HFFc6 (cell line): ENCODE results near the gene RAB10. TPM values are rescaled to one million over a fixed set of nuclear protein-coding genes. Genes with fewer than 3 reads are reported as not detected.

Source experiments
- DNase-seq: peaks from one replicate; pipeline ENCODE4 v3.0.0-alpha.2; 2018
- H3K27ac Mint-ChIP-seq: 2 replicates; pipeline ENCODE4 v1.8.0; 2020; ENCODE audit warnings: mild to moderate bottlenecking, mixed read lengths
- H3K27me3 Mint-ChIP-seq: 2 replicates; pipeline ENCODE4 v1.8.0; 2021; ENCODE audit warnings: mild to moderate bottlenecking, moderate library complexity, mixed read lengths; ENCODE audit not compliant: insufficient read depth
- H3K36me3 Mint-ChIP-seq: 2 replicates; pipeline ENCODE4 v1.8.0; 2021; ENCODE audit warnings: low read depth, mixed read lengths
- H3K4me1 Mint-ChIP-seq: 2 replicates; pipeline ENCODE4 v1.8.0; 2020; ENCODE audit warnings: low read depth, mixed read lengths
- H3K4me3 Mint-ChIP-seq: 2 replicates; pipeline ENCODE4 v1.8.0; 2020; ENCODE audit warnings: mild to moderate bottlenecking, moderate library complexity, mixed read lengths
- H3K9me3 Mint-ChIP-seq: 2 replicates; pipeline ENCODE4 v1.8.0; 2020; ENCODE audit warnings: mild to moderate bottlenecking, mixed read lengths
- CTCF ChIP-seq: fragments of 200-600 bp; sonication (generic); IDR thresholded peaks from 2 replicates; pipeline ENCODE4 v1.5.0; 2021; ENCODE audit warnings: antibody characterized with exemption, mild to moderate bottlenecking
- total RNA-seq, 6 experiments: library from RNA; stranded (reverse); fragmentation: NEBNext Ultra II Directional; extraction: Animal tissue kit (Norgen Biotek cat#: 25700); gene quantifications; 2 replicates in 1 of 6; 3 replicates in 5 of 6; pipeline ENCODE4 v1.2.3, GENCODE V29; 2021

The RAB10 gene
- total RNA-seq, 6 experiments from 2014 or later = 133 to 144 (median 136) TPM

GRCh38 chr2:26043862-26044696 lies 10.2 kb downstream of the RAB10 start:
- Mint-ChIP-seq H3K27me3 (no peaks in the 10 kb centered on the region), H3K4me3 (peak overlapping the region; percentile 27; the same call in 1 of the 2 replicates), H3K36me3 (peaks cover 4% of the 10 kb centered on the region; the same call in 1 of the 2 replicates), H3K27ac (peak overlapping the region; percentile 30; the same call in 1 of the 2 replicates), H3K4me1 (peaks cover 36% of the 10 kb centered on the region), H3K9me3 (no peaks in the 10 kb centered on the region)
- no peak for DNase-seq
- no peak for TF ChIP-seq CTCF

GRCh38 chr2:26048791-26049190 lies 14.9 kb downstream of the RAB10 start:
- Mint-ChIP-seq H3K27me3 (no peaks in the 10 kb centered on the region), H3K27ac (no peak overlapping the region), H3K4me1 (peaks cover 35% of the 10 kb centered on the region), H3K4me3 (no peak overlapping the region), H3K9me3 (no peaks in the 10 kb centered on the region), H3K36me3 (peaks cover 4% of the 10 kb centered on the region; the same call in 1 of the 2 replicates)
- DNase-seq = no peak
- no peak for TF ChIP-seq CTCF

GRCh38 chr2:26049641-26050040 lies 15.8 kb downstream of the RAB10 start:
- Mint-ChIP-seq H3K9me3 (no peaks in the 10 kb centered on the region), H3K4me1 (peaks cover 32% of the 10 kb centered on the region), H3K27ac (no peak overlapping the region), H3K36me3 (peaks cover 4% of the 10 kb centered on the region; the same call in 1 of the 2 replicates), H3K27me3 (no peaks in the 10 kb centered on the region), H3K4me3 (no peak overlapping the region)
- TF ChIP-seq CTCF = no peak
- no peak for DNase-seq

GRCh38 chr2:26052740-26053139 lies 18.9 kb downstream of the RAB10 start:
- H3K27ac Mint-ChIP-seq = no peak overlapping the region
- H3K9me3 Mint-ChIP-seq = no peaks in the 10 kb centered on the region
- peaks cover 39% of the 10 kb centered on the region for H3K4me1 Mint-ChIP-seq
- no peak for TF ChIP-seq CTCF
- H3K36me3 Mint-ChIP-seq = peaks cover 4% of the 10 kb centered on the region; the same call in 1 of the 2 replicates
- no peak overlapping the region for H3K4me3 Mint-ChIP-seq
- H3K27me3 Mint-ChIP-seq = no peaks in the 10 kb centered on the region
- no peak for DNase-seq

- Mint-ChIP-seq H3K36me3 (peaks cover 7% of the 10 kb centered on the region; the same call in 1 of the 2 replicates), H3K4me3 (no peak overlapping the region), H3K27ac (no peak overlapping the region), H3K9me3 (no peaks in the 10 kb centered on the region), H3K4me1 (peaks cover 35% of the 10 kb centered on the region), H3K27me3 (no peaks in the 10 kb centered on the region)
- no peak for DNase-seq
- TF ChIP-seq CTCF = no peak
Observed at GRCh38 chr2:26054598-26055348, 20.9 kb downstream of the RAB10 start.
